ACC112 (cell line): Measurements from ENCODE around the gene CTSE.

Experiments used
- H2AFZ ChIP-seq: fragments of 200-600 bp; sonication (generic); one replicate; pipeline ENCODE4 v1.6.0; 2017; ENCODE audit warnings: antibody characterized with exemption, low read length; ENCODE audit not compliant: unreplicated experiment
- H3K27ac ChIP-seq: fragments of 200-600 bp; sonication (generic); 2 replicates; pipeline ENCODE4 v1.5.1; 2014; ENCODE audit warnings: low read depth, mild to moderate bottlenecking, antibody characterized with exemption, low read length, moderate library complexity
- H3K27me3 ChIP-seq: fragments of 200-600 bp; sonication (generic); 2 replicates; pipeline ENCODE4 v1.6.1; 2014; ENCODE audit warnings: mild to moderate bottlenecking, antibody characterized with exemption, low read length, moderate library complexity, mixed read lengths; ENCODE audit not compliant: insufficient read depth
- H3K36me3 ChIP-seq: fragments of 200-600 bp; sonication (generic); 2 replicates; pipeline ENCODE4 v1.6.1; 2016; ENCODE audit warnings: mild to moderate bottlenecking, antibody characterized with exemption, low read length, moderate library complexity, mixed read lengths; ENCODE audit not compliant: insufficient read depth
- H3K4me1 ChIP-seq: fragments of 200-600 bp; sonication (generic); one replicate; pipeline ENCODE4 v1.6.1; 2016; ENCODE audit warnings: low read length, mixed read lengths; ENCODE audit not compliant: insufficient read depth, unreplicated experiment, control insufficient read depth
- H3K4me3 ChIP-seq: fragments of 200-600 bp; sonication (generic); 2 replicates; pipeline ENCODE4 v1.5.1; 2014; ENCODE audit warnings: mild to moderate bottlenecking, low read depth, low read length
- H3K79me2 ChIP-seq: fragments of 200-600 bp; sonication (generic); one replicate; pipeline ENCODE4 v1.6.0; 2016; ENCODE audit warnings: low read length; ENCODE audit not compliant: control insufficient read depth, unreplicated experiment, insufficient read depth

CTSE gene

GRCh38 chr1:206032380-206033140 is 8.9 kb upstream of the CTSE start:
- no peaks in the 10 kb centered on the region for H3K79me2 ChIP-seq
- H3K36me3 ChIP-seq, result no peaks in the 10 kb centered on the region
- H3K4me3 ChIP-seq, result no peak overlapping the region
- H3K27me3 ChIP-seq, result peaks cover 44% of the 10 kb centered on the region
- no peaks in the 10 kb centered on the region for H3K4me1 ChIP-seq
- no peak overlapping the region for H2AFZ ChIP-seq
- no peak overlapping the region for H3K27ac ChIP-seq

DNA sequence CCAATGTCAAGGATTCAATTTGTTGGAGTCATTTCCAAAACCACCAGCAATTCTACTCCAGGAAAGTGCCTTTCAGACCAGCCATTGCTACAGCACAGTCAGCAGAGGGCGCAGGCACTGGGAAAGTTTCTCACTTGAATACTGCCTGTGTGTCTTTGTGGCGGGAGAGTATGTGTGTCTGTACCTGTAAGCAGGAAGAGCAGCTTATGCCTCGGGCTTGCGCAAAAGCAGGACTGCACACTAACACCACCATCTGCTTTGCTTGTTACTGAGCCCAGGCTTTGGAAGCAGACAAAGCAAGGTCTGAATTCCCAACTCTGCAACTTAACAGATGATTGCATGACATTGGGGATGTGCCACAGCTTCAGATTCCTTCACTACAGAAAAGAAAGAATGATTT is 7.0 kb upstream of the CTSE start:
- no peaks in the 10 kb centered on the region for H3K79me2 ChIP-seq
- no peak overlapping the region for H3K4me3 ChIP-seq
- H2AFZ ChIP-seq, result no peak overlapping the region
- H3K27me3 ChIP-seq, result peaks cover 28% of the 10 kb centered on the region
- H3K36me3 ChIP-seq, result no peaks in the 10 kb centered on the region
- H3K4me1 ChIP-seq, result no peaks in the 10 kb centered on the region
- no peak overlapping the region for H3K27ac ChIP-seq

DNA sequence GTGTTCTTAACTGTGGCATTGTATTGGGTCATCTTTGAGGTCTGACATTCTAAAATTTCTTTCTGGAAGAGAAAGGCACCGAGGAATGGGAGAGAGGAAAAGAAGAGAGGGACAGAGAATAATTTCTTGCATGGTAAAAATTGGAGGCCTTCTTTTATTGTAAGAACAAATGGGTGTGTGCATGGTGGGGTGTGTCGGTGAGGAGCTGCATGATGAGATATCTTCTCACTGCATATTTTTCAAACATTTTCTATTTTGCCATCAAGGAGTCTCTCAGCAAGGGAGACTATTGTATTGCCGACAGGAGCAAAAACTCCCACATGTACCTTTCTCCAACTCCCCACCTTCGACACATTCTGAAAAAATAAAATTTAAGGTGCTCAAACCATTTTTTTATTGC is 6.5 kb upstream of the CTSE start:
- Histone ChIP-seq H3K79me2 (no peaks in the 10 kb centered on the region), H3K27me3 (peaks cover 23% of the 10 kb centered on the region), H2AFZ (no peak overlapping the region), H3K4me1 (no peaks in the 10 kb centered on the region), H3K4me3 (no peak overlapping the region), H3K36me3 (no peaks in the 10 kb centered on the region), H3K27ac (no peak overlapping the region)

GRCh38 chr1:206029484-206029883 is 5.8 kb upstream of the CTSE start:
- Histone ChIP-seq H2AFZ (no peak overlapping the region), H3K4me1 (no peaks in the 10 kb centered on the region), H3K79me2 (no peaks in the 10 kb centered on the region), H3K27ac (no peak overlapping the region), H3K4me3 (no peak overlapping the region), H3K36me3 (no peaks in the 10 kb centered on the region), H3K27me3 (peaks cover 18% of the 10 kb centered on the region)

- H3K4me1 ChIP-seq, result peaks cover 14% of the 10 kb centered on the region
- H3K27ac ChIP-seq, result no peak overlapping the region
- no peaks in the 10 kb centered on the region for H3K79me2 ChIP-seq
- no peaks in the 10 kb centered on the region for H3K36me3 ChIP-seq
- H3K27me3 ChIP-seq, result peaks cover 18% of the 10 kb centered on the region
- no peak overlapping the region for H3K4me3 ChIP-seq
- no peak overlapping the region for H2AFZ ChIP-seq
Measured at GRCh38 chr1:206025283-206025820, 1.7 kb upstream of the CTSE start.

GRCh38 chr1:206022766-206023165 is 929 bp downstream of the CTSE start:
- H3K36me3 ChIP-seq, result no peaks in the 10 kb centered on the region
- no peak overlapping the region for H2AFZ ChIP-seq
- no peak overlapping the region for H3K27ac ChIP-seq
- peaks cover 14% of the 10 kb centered on the region for H3K4me1 ChIP-seq
- no peaks in the 10 kb centered on the region for H3K79me2 ChIP-seq
- no peaks in the 10 kb centered on the region for H3K27me3 ChIP-seq
- H3K4me3 ChIP-seq, result no peak overlapping the region

- Histone ChIP-seq H3K27ac (no peak overlapping the region), H3K4me3 (peak overlapping the region; percentile 26; the same call in 1 of the 2 replicates), H3K36me3 (no peaks in the 10 kb centered on the region), H3K27me3 (no peaks in the 10 kb centered on the region), H3K79me2 (no peaks in the 10 kb centered on the region), H3K4me1 (peaks cover 14% of the 10 kb centered on the region), H2AFZ (no peak overlapping the region)
Measured at GRCh38 chr1:206021626-206022365, 1.9 kb downstream of the CTSE start.

GRCh38 chr1:206021008-206021625 is 2.6 kb downstream of the CTSE start:
- no peak overlapping the region for H3K27ac ChIP-seq
- H3K79me2 ChIP-seq, result no peaks in the 10 kb centered on the region
- H3K4me3 ChIP-seq, result no peak overlapping the region
- H3K27me3 ChIP-seq, result no peaks in the 10 kb centered on the region
- H2AFZ ChIP-seq, result no peak overlapping the region
- H3K36me3 ChIP-seq, result no peaks in the 10 kb centered on the region
- peaks cover 14% of the 10 kb centered on the region for H3K4me1 ChIP-seq

- H3K4me3 ChIP-seq, result no peak overlapping the region
- H2AFZ ChIP-seq, result no peak overlapping the region
- no peaks in the 10 kb centered on the region for H3K36me3 ChIP-seq
- H3K4me1 ChIP-seq, result peaks cover 14% of the 10 kb centered on the region
- no peaks in the 10 kb centered on the region for H3K27me3 ChIP-seq
- H3K27ac ChIP-seq, result no peak overlapping the region
- no peaks in the 10 kb centered on the region for H3K79me2 ChIP-seq
Measured at GRCh38 chr1:206020393-206021007, 3.2 kb downstream of the CTSE start.

DNA sequence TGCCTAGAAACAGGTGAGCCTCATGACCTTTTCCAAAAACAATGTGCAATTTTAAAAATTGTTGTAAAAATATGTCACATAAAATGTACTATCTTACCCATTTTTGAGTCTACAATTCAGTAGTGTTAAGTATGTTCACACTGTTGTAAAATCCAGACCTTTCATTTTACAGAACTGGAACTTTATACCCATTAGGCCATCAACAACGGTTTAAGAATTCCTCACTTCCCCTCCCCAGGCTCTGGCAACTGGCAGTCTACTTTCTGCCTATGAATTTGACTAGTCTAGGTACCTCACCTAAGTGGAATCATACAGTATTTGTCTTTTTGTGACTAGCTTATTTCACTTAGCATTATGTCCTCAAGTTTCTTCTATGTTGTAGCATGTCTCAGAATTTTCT is 8.6 kb downstream of the CTSE start:
- no peak overlapping the region for H3K27ac ChIP-seq
- H3K79me2 ChIP-seq, result no peaks in the 10 kb centered on the region
- H3K4me1 ChIP-seq, result no peaks in the 10 kb centered on the region
- H2AFZ ChIP-seq, result no peak overlapping the region
- H3K4me3 ChIP-seq, result no peak overlapping the region
- H3K27me3 ChIP-seq, result no peaks in the 10 kb centered on the region
- no peaks in the 10 kb centered on the region for H3K36me3 ChIP-seq
